Activated CD4-positive, alpha-beta memory T cell treated with anti-CD3 and anti-CD28 coated beads, Interleukin-2, amount 10 ng/mL, durations not matched to agents 7 days and 5 days (primary cell): Measurements from ENCODE around the gene AK4. TPM values are rescaled to one million over a fixed set of nuclear protein-coding genes. Genes with fewer than 3 reads are reported as not detected.

Source experiments
- total RNA-seq, 2 experiments: library from RNA; stranded (reverse); gene quantifications; one replicate each; pipeline ENCODE4 v1.2.3, GENCODE V29; 2021

The AK4 gene
- total RNA-seq, 2 experiments from 2014 or later: 56.2 to 58.1 TPM

Other genes with a start within 250 kb of the AK4 start
- 100 to 1,000 TPM; 204 to 205 TPM for gene JAK1, start 181.7 kb upstream of the AK4 start, total RNA-seq
- gene DNAJC6, start 161.3 kb downstream of the AK4 start, total RNA-seq: 1 to 10 TPM; 4.0 to 5.4 TPM